ENCODE results near the gene ZNF581.

Gene ZNF581

GRCh38 chr19:55650126-55650557 is 6.7 kb downstream of the ZNF581 start:
- no peak for DNase-seq

- no peak for DNase-seq
These were observed 7.3 kb downstream of the ZNF581 start for GRCh38 chr19:55650602-55651230.

- DNase-seq: no peak
These were observed 7.8 kb downstream of the ZNF581 start for GRCh38 chr19:55651236-55651635.

- DNase-seq: no peak
These were observed 9.1 kb downstream of the ZNF581 start for GRCh38 chr19:55652311-55653128.

GRCh38 chr19:55653651-55654322 is 10.3 kb downstream of the ZNF581 start:
- peak; percentile 88 for DNase-seq

- DNase-seq: no peak
These were observed 10.9 kb downstream of the ZNF581 start for GRCh38 chr19:55654323-55654867.

GRCh38 chr19:55654868-55655647 is 11.6 kb downstream of the ZNF581 start, which contains the start of gene U2AF2:
U2AF2 (plus strand) TSS chr19:55655035; CDS start chr19:55655105, 70 bp downstream.
- DNase-seq: peak; percentile 83

- no peak for DNase-seq
These were observed 12.2 kb downstream of the ZNF581 start for GRCh38 chr19:55655648-55656040.

- no peak for DNase-seq
These were observed 13.1 kb downstream of the ZNF581 start for GRCh38 chr19:55656552-55656951.

GRCh38 chr19:55656988-55657747 is 13.7 kb downstream of the ZNF581 start:
- no peak for DNase-seq

GRCh38 chr19:55658846-55659459 is 15.5 kb downstream of the ZNF581 start:
- DNase-seq: no peak

- no peak for DNase-seq
These were observed 16.4 kb downstream of the ZNF581 start for GRCh38 chr19:55659822-55660221.

GRCh38 chr19:55660404-55660803 is 17.0 kb downstream of the ZNF581 start:
- DNase-seq: no peak

- no peak for DNase-seq
These were observed 17.5 kb downstream of the ZNF581 start for GRCh38 chr19:55660991-55661390.

- no peak for DNase-seq
These were observed 18.4 kb downstream of the ZNF581 start for GRCh38 chr19:55661826-55662225.

- DNase-seq: no peak
These were observed 20.5 kb downstream of the ZNF581 start for GRCh38 chr19:55663846-55664536.

GRCh38 chr19:55666343-55667005 is 23.0 kb downstream of the ZNF581 start:
- DNase-seq: no peak

- DNase-seq: no peak
These were observed 23.5 kb downstream of the ZNF581 start for GRCh38 chr19:55667006-55667381.

GRCh38 chr19:55667511-55667910 is 24.1 kb downstream of the ZNF581 start:
- no peak for DNase-seq

GRCh38 chr19:55667958-55668357 is 24.5 kb downstream of the ZNF581 start:
- no peak for DNase-seq
